HG03558 (cell line): ENCODE data around the gene WDR44.
"Not testable (repeated sequence)": the region's sequence is repeated elsewhere in the genome, so short reads cannot be mapped to it uniquely, and the experiment has no call there.

Experiments used
- ATAC-seq: cut with Tn5 transposase; IDR thresholded peaks from one replicate; pipeline ENCODE4 v1.9.1; 2021; ENCODE audit warnings: moderate number of reproducible peaks; ENCODE audit not compliant: unreplicated experiment; ENCODE audit errors: extremely low read depth

Gene WDR44

DNA sequence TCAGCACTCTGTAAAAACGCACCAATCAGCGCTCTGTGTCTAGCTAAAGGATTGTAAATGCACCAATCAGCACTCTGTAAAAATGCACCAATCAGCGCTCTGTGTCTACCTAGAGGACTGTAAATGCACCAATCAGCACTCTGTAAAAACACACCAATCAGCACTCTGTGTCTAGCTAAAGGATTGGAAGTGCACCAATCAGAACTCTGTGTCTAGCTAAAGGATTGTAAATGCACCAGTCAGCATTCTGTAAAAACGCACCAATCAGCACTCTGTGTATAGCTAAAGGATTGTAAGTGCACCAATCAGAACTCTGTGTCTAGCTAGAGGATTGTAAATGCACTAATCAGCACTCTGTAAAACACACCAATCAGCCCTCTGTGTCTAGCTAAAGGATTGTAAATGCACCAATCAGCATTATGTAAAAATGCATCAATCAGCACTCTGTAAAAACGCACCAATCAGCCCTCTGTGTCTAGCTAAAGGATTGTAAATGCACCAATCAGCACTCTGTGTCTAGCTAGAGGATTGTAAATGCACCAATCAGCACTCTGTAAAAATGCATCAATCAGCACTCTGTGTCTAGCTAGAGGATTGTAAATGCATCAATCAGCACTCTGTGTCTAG lies 124.9 kb downstream of the WDR44 start:
- ATAC-seq, result not testable (repeated sequence)

DNA sequence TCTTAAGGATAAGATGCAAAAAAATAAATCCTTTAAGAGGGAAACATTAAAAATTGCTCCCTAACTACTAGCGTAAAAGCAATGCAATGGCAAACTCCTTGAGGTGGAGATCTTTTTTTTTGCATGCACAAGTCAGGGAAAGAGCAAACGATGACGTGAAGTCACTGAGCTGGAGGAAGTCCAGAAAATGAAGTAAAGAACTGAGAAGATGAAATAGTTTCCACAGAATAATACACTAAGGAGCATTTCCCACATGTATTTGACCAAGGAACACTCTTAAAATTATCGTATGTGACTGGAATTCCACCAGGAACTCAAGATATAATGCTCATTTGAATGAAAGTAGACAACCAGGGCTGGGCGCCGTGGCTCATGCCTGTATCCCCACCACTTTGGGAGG lies 128.7 kb downstream of the WDR44 start:
- ATAC-seq, result no peak

- ATAC-seq, result no peak
These were observed 130.0 kb downstream of the WDR44 start for GRCh38 chrX:118475903-118476302.

- no peak for ATAC-seq
These were observed 134.3 kb downstream of the WDR44 start for GRCh38 chrX:118480172-118480571.

DNA sequence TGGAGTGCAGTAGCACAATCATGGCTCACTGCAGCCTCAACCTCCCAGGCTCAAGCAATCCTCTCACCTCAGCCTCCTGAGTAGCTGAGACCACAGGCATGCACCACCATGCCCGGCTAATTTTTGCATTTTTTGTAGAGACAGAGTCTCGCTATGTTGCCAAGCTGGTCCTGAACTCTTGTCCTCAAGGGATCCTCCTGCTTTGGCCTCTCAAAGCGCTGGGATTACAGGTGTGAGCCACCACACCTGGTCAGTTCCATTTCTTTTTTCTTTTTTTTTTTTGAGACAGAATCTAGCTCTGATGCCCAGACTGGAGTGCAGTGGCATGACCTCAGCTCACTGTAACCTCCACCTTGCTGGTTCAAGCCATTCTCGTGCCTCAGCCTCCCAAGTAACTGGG lies 136.5 kb downstream of the WDR44 start:
- not testable (repeated sequence) for ATAC-seq

- no peak for ATAC-seq
These were observed 138.5 kb downstream of the WDR44 start for GRCh38 chrX:118484216-118484903.

- not testable (repeated sequence) for ATAC-seq
These were observed 140.8 kb downstream of the WDR44 start for GRCh38 chrX:118486693-118487092.

- no peak for ATAC-seq
These were observed 147.1 kb downstream of the WDR44 start for GRCh38 chrX:118493016-118493415.

DNA sequence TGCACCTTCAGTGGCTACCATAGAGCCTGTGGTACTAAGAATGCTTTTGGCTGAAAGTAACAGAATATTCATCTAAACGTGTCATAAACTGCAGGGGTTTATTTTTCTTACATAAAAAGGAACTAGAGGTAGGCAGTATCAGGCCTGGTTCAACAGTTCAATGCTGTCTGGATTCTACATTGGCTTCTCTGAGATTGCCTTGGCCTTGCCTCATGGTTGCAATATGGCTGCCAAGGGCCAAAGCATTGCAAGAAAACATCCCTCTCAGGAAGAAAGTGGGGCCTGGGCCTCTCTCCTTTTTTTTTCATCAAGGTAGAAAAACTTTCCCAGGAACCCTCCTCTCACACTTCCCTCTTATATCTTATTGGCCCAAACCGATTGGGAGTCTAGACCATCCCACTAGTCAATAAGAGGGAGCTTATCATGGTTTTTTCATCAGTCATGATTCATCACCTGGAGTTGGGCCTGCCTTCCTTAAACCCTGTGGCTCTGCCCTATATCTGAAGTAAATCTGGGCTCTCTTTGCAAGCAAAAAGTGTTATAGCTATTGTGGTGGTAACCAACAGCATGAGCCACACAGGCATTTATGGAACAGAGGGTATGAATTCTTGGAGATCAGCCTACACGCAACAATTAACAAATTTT lies 147.9 kb downstream of the WDR44 start:
- ATAC-seq, result no peak

GRCh38 chrX:118495061-118495921 lies 149.4 kb downstream of the WDR44 start, which contains the start of gene DOCK11:
TSS of gene DOCK11 (plus strand) at chrX:118495815. CDS start at chrX:118495972, 157 bp downstream.
- ATAC-seq, result peak; percentile 33

DNA sequence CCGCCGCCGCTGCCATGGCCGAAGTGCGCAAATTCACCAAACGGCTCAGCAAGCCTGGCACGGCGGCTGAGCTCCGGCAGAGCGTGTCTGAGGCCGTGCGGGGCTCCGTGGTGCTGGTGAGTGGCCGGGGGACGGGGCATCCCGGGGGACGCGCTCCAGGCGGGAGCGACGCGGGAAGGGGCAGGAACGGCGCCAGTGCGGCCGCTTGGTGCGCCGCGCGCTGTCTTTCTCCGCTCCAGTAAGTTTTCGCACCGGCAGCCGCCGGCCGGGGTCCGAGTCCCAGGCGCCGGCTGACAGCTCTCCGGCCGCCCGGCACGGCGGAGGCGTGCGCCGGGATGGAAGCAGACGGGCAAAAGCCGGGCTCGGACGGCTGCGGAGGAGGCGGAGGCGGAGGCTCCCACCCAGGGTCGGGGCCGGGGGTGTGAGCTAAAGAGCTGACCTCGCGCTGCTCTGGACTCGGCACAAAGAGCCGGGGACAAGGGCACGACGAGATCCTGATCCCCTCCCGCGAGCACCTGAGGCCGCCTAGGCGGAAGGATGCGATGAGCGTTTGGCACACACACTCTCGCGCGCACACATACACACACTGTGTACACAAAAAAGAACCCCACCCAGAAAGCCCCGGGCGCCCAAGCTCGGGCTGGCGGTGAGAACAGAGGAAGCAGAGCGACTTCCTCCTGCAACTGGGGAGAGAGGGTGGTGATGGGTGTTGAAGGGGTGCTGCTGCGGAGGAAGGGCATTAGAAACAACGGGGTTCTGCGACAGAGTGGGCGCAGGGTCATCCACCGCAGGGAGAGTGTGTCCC lies 150.3 kb downstream of the WDR44 start:
- ATAC-seq, result peak; percentile 41

DNA sequence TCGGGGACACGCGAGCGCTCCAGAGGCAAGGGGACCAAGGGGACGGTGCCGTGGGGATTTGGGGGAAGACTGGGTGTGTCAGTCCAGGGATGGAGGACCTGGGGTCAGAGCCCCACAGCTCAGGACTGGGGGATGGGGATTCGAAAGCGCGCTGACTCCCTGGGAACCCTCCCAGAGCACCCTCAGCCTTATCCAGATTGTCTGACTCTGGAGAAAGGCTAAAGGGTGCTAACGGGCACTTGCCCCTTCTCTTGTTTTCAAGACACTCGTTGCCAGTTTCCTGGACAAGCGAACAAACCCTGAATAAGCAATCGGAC lies 150.8 kb downstream of the WDR44 start:
- ATAC-seq, result no peak

DNA sequence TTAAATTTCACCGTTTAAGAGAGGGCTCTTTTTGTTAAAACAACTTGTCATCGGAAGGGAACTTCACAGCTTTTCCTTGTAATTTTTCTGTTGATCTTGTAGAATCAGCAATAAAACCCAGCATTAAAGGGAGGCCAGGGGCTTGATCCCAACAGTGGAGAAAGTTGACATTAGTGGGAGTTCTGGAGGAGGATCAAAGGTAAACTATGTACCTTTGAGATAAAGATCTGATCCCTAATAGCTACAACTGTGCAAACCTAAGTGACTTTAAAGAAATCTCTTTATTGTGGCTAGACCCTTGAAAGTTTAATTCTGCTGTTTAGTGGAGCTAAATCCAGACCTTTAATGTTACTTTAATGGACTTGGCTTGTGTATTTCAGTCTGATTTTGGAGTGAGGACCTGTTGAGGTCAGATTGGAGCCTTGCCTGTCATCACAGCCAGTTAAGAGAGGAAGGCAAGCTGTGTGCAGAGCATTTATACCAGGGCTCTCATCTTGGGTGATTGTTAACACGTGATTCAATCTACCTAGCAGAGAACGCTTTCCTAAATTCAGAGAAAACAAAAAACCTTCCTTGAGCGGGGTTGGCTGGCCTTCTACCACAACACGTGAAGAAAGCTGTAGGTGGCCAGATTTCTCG lies 151.4 kb downstream of the WDR44 start:
- ATAC-seq, result no peak

DNA sequence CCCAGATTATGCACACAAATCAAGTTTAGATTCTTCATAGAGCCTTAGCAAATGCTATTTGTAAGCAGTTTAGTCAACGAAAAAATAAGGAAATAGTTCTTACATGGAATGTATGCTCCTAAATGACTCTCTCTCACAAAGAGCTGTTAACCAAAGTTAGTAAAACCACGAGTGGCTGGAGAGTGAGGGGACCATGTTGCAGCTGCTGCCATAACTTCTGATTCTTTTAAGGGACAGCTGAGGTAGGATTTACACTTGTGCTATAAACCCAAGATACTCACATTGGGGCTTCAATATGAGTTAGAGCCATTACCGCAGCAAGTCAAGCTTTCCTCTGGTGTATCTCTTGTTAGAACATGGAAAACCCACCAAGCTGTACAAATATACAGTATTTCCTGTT lies 152.4 kb downstream of the WDR44 start:
- ATAC-seq, result no peak

DNA sequence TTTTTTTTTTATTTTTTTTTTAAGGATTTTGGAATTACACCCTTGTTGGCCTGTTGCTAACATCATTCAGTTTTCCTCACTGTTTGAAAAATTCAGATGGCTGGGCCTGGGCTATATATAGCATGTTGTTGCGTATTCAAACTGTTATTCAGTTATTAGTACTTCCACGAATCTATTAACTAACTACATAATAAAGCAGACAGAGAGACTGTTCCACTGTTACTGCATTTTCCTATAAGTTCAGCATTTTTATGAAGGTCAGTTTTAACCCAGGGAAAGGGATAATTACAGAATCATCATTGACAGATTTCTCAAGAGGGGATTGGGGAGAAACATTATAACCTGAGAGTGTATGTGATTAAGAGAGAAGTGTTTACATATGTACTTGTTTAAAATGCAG lies 152.8 kb downstream of the WDR44 start:
- no peak for ATAC-seq

DNA sequence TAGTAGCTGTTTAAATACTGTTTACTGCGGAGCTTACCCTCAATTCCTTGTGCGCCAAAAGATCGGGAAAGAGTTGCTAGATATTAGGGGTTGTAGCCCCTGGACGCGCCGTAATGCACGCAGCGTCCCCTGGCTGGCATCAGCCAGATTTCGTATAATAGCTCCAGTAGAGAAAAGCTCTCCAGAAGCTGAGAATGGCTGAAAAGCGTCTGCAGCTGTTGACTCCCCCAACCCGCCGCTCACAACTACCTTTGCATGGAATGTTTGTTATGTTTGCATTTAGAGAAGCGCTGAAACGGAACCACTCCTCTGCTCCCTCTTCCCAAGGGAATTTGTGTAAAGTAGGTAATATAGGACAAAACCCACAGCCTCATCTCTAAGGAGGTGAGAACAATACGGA lies 153.4 kb downstream of the WDR44 start:
- no peak for ATAC-seq
